Measurements from ENCODE around the gene RNF25. TPM values are rescaled to one million over a fixed set of nuclear protein-coding genes. Genes with fewer than 3 reads are reported as not detected.
A peak's percentile ranks its signal among the peaks of the same experiment; 100 is the strongest.

Gene RNF25
- total and polyA plus RNA-seq, 7 experiments from 2014 or later: 12.6 to 33.4 (median 28.3) TPM

DNA sequence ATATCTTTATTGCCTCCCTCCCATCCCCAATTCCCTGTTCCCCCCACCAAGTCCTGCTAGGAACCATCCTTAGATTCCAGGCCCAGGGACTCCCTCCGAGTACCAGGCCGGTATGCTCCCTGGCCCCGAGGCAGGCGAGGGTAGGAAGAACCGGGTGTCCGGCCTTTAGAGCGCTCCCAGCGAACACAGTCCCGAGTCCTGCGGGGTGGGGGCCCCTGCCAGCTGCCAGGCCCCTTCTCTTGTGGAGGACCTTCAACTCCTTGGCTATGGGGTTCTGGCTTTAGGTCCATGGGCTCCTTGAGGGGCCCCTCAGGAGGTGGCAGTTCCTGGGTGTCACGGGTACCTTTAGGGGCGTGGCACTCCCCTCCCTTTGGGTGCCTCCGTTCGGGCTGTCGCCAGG, 7.9 kb downstream of the RNF25 start:
- intact Hi-C loops (cut with micrococcal nuclease): no loop called here
- Mint-ChIP-seq H3K27ac (no peak overlapping the region), H3K27me3 (no peaks in the 10 kb centered on the region), H3K4me3 (no peak overlapping the region), H3K36me3 (peaks cover 0 to 33% (median 11%) of the 10 kb centered on the region in 5 donors), H3K4me1 (peaks cover 10 to 22% (median 16%) of the 10 kb centered on the region in 7 donors), H3K9me3 (no peaks in the 10 kb centered on the region)
- no peaks in the 10 kb centered on the region for H3K9me3 ChIP-seq (ENCODE audit: control insufficient read depth in 2 of 3, low read length in 3 of 3)
- no peak overlapping the region for H3K27ac ChIP-seq (ENCODE audit: low read depth, low read length)
- ATAC-seq: no peak
- peaks cover 10 to 72% (median 13%) of the 10 kb centered on the region in 3 experiments for H3K36me3 ChIP-seq (ENCODE audit: control insufficient read depth in 2 of 3, insufficient read depth in 3 of 3, low read length in 3 of 3)
- CTCF ChIA-PET: no interaction called here
- no peaks in the 10 kb centered on the region for H3K27me3 ChIP-seq (ENCODE audit: control insufficient read depth in 2 of 2, insufficient read depth in 2 of 2, low read length in 2 of 2)
- H3K4me3 ChIP-seq (ENCODE audit: low read length): no peak overlapping the region
- DNase-seq: no peak
- POLR2A ChIA-PET: interaction anchor here (1.3 kb wide), 1 partner anchor 14 kb away, joined by 4 read pairs; no protein-coding TSS in a partner anchor
- peaks cover 0 to 7% of the 10 kb centered on the region in 2 donors for H3K4me1 ChIP-seq (ENCODE audit: control insufficient read depth in 2 of 2, insufficient read depth in 2 of 2, low read length in 2 of 2)

DNA sequence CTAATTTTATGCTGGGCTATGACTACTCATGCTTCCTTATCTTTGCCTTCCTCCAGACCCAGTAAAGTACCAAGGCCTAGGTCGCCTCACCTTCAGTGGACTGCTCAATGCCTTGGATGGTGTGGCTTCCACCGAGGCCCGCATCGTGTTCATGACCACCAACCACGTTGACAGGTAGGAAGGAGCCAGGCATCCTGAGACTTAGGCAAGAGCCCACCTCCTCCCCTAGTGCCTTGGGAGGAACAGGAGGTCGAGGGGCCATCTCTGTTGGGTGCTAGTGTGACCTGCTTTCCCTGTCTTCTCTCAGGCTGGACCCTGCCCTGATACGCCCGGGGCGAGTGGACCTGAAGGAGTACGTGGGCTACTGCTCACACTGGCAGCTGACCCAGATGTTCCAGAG, 9.0 kb downstream of the RNF25 start:
- H3K27me3 ChIP-seq (ENCODE audit: control insufficient read depth in 2 of 2, insufficient read depth in 2 of 2, low read length in 2 of 2): no peaks in the 10 kb centered on the region
- ATAC-seq (no peak), DNase-seq (no peak)
- peaks cover 18 to 33% (median 26%) of the 10 kb centered on the region in 7 donors for H3K4me1 Mint-ChIP-seq
- no peak overlapping the region for H3K27ac ChIP-seq (ENCODE audit: low read depth, low read length)
- intact Hi-C loops (cut with micrococcal nuclease): no loop called here
- H3K27me3 Mint-ChIP-seq: no peaks in the 10 kb centered on the region
- ChIA-PET POLR2A (interaction anchor here (0.9 kb wide), 1 partner anchor 9 kb away, joined by 3 read pairs; the partner anchor contains the start of genes RNF25 and STK36), CTCF (interaction anchor here (1.0 kb wide), 1 partner anchor 9 kb away, joined by 4 read pairs; the partner anchor contains the start of genes RNF25 and STK36)
- peaks cover 10 to 62% (median 13%) of the 10 kb centered on the region in 3 experiments for H3K36me3 ChIP-seq (ENCODE audit: control insufficient read depth in 2 of 3, insufficient read depth in 3 of 3, low read length in 3 of 3)
- no peaks in the 10 kb centered on the region for H3K9me3 Mint-ChIP-seq
- no peak overlapping the region for H3K4me3 ChIP-seq (ENCODE audit: low read length)
- H3K4me3 Mint-ChIP-seq: no peak overlapping the region
- no peaks in the 10 kb centered on the region for H3K9me3 ChIP-seq (ENCODE audit: control insufficient read depth in 2 of 3, low read length in 3 of 3)
- H3K4me1 ChIP-seq (ENCODE audit: control insufficient read depth in 2 of 2, insufficient read depth in 2 of 2, low read length in 2 of 2): peaks cover 7 to 15% of the 10 kb centered on the region in 2 donors
- H3K36me3 Mint-ChIP-seq: peaks cover 0 to 29% (median 11%) of the 10 kb centered on the region in 5 donors
- H3K27ac Mint-ChIP-seq: no peak overlapping the region

DNA sequence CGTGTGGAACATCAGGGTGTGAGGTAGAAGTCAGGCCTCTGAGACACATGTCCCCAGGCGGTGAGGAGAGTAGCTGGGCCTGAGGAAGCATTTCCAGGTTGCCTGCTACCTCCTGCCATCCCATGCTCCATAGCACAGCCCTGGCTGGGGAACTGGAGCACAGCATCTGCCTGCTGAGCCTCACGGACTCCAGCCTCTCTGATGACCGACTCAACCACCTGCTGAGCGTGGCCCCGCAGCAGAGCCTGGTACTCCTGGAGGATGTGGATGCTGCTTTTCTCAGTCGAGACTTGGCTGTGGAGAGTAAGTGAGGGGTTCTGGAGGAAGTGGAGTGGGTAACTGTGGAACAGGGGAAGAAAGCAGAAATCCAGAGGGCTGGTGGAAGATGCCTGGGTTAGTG, 9.4 kb downstream of the RNF25 start:
- ChIA-PET POLR2A (no interaction called here), CTCF (no interaction called here)
- peaks cover 21 to 36% (median 30%) of the 10 kb centered on the region in 7 donors for H3K4me1 Mint-ChIP-seq
- intact Hi-C loops (cut with micrococcal nuclease): no loop called here
- peaks cover 7 to 15% of the 10 kb centered on the region in 2 donors for H3K4me1 ChIP-seq (ENCODE audit: control insufficient read depth in 2 of 2, insufficient read depth in 2 of 2, low read length in 2 of 2)
- H3K27ac Mint-ChIP-seq: no peak overlapping the region
- H3K4me3 ChIP-seq (ENCODE audit: low read length): no peak overlapping the region
- DNase-seq: no peak
- H3K27me3 ChIP-seq (ENCODE audit: control insufficient read depth in 2 of 2, insufficient read depth in 2 of 2, low read length in 2 of 2): no peaks in the 10 kb centered on the region
- H3K27me3 Mint-ChIP-seq: no peaks in the 10 kb centered on the region
- no peak overlapping the region for H3K27ac ChIP-seq (ENCODE audit: low read depth, low read length)
- no peaks in the 10 kb centered on the region for H3K9me3 ChIP-seq (ENCODE audit: control insufficient read depth in 2 of 3, low read length in 3 of 3)
- H3K4me3 Mint-ChIP-seq: no peak overlapping the region
- no peak for ATAC-seq
- H3K36me3 Mint-ChIP-seq: peaks cover 4 to 34% (median 11%) of the 10 kb centered on the region in 5 donors
- no peaks in the 10 kb centered on the region for H3K9me3 Mint-ChIP-seq
- H3K36me3 ChIP-seq (ENCODE audit: control insufficient read depth in 2 of 3, insufficient read depth in 3 of 3, low read length in 3 of 3): peaks cover 10 to 58% (median 13%) of the 10 kb centered on the region in 3 experiments

DNA sequence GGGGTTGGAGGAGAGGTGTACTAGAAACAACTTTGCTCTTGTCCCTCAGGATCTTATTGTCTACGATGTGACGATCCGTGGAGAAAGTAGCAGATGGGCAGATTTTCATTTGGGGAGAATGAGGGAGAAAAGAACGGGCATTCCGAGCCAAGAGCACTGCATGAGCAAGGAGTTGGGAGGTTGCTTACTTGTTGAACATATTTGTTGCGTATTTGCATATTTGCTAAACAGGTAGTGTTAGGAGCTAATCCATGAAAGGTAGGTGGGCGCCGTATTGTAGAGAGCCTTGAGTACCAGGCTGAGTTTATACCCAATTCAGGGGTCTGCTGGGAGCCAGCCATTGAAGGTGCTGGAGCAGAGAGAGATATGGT, 11.8 kb downstream of the RNF25 start:
- ATAC-seq (no peak), DNase-seq (no peak)
- Histone ChIP-seq H3K9me3 (ENCODE audit: control insufficient read depth in 2 of 3, low read length in 3 of 3) (no peaks in the 10 kb centered on the region), H3K4me3 (ENCODE audit: low read length) (peak overlapping the region; percentile 83), H3K4me1 (ENCODE audit: control insufficient read depth in 2 of 2, insufficient read depth in 2 of 2, low read length in 2 of 2) (peaks cover 7 to 15% of the 10 kb centered on the region in 2 donors), H3K27ac (ENCODE audit: low read depth, low read length) (peak overlapping the region; percentile 80), H3K27me3 (ENCODE audit: control insufficient read depth in 2 of 2, insufficient read depth in 2 of 2, low read length in 2 of 2) (no peaks in the 10 kb centered on the region), H3K36me3 (ENCODE audit: control insufficient read depth in 2 of 3, insufficient read depth in 3 of 3, low read length in 3 of 3) (peaks cover 9 to 56% (median 13%) of the 10 kb centered on the region in 3 experiments)
- Mint-ChIP-seq H3K27ac (peak overlapping the region; percentile 74 to 96 (median 93)), H3K27me3 (no peaks in the 10 kb centered on the region), H3K4me3 (peak overlapping the region; percentile 90 to 99 (median 98)), H3K36me3 (peaks cover 0 to 29% (median 5%) of the 10 kb centered on the region in 5 donors), H3K9me3 (no peaks in the 10 kb centered on the region), H3K4me1 (peaks cover 25 to 45% (median 38%) of the 10 kb centered on the region in 7 donors)
- intact Hi-C loops (cut with micrococcal nuclease): loop anchor here (1.0 to 5.0 kb wide), 16 partner anchors 12 to 728 kb away; partner anchors contain the start of genes AAMP (in 2 of the 2), CNOT9 (in 2 of the 2), PNKD (in 2 of the 2) and RNF25 (in 2 of the 2)
- CTCF ChIA-PET: interaction anchor here (0.5 to 3.4 kb wide), 8 partner anchors 12 to 387 kb away, joined by 3 to 11 read pairs (median 4); partner anchors contain the start of genes RNF25 and STK36
- POLR2A ChIA-PET: interaction anchor here (0.7 to 4.2 kb wide), 11 partner anchors 10 to 342 kb away, joined by 3 to 69 read pairs (median 4); partner anchors contain the start of genes CTDSP1, RNF25 and STK36

DNA sequence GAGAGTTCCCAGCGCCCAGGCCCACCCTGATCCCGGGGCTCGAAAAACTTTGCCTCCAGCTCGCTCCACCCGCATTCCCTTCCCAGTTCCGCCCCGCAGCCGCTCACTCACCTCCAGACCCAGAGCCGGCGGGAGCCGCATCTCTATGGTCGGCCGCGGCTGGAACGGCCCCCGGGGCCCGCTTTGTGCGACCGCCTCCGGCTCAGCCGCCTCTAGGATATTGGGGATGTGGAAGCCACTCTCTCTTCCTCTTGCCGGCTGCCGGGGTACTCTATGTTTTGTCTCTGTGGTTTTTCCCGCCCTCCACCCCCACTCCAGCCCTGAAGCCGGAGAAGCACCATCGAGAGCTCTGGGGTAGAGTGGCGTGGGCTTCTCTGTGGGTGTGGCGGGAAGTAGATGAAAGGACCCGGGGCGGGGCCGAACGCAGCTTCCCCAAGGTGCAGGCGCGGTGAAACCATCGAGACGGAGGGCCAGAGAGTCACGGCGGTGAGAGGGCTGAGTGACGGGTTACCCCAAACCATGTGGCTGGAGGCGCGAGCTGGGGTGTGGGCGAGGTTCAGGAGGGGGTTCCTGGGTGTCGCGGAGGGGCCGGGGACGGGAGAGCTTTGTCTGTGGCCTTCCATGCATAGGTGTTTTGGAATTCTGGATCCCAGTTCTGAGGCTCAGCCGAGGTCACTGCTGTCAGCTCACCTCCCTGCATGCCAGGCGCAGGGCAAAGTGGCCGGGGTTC, 12.4 kb downstream of the RNF25 start, which contains the start of the genes BCS1L and ZNF142:
Gene BCS1L (plus strand): TSS at position 426 of the 730 bp plus-strand sequence. CDS start 1,305 bp downstream, outside the sequence.
Gene ZNF142 (minus strand): TSS at position 366 of the 730 bp plus-strand sequence. CDS start 3,194 bp downstream, outside the sequence.
- H3K4me3 Mint-ChIP-seq: peak within 1 kb of the TSS; percentile 90 to 99 (median 98)
- DNase-seq (peak; percentile 75 to 95 (median 90)), ATAC-seq (peak; percentile 99)
- Histone ChIP-seq H3K4me3 (ENCODE audit: low read length) (peak within 1 kb of the TSS; percentile 83), H3K27ac (ENCODE audit: low read depth, low read length) (peak within 1 kb of the TSS; percentile 80), H3K4me1 (ENCODE audit: control insufficient read depth in 2 of 2, insufficient read depth in 2 of 2, low read length in 2 of 2) (peaks cover 7 to 15% of the 10 kb centered on the region in 2 donors), H3K36me3 (ENCODE audit: control insufficient read depth in 2 of 3, insufficient read depth in 3 of 3, low read length in 3 of 3) (peaks cover 9 to 56% (median 15%) of the 10 kb centered on the region in 3 experiments), H3K9me3 (ENCODE audit: control insufficient read depth in 2 of 3, low read length in 3 of 3) (no peaks in the 10 kb centered on the region), H3K27me3 (ENCODE audit: control insufficient read depth in 2 of 2, insufficient read depth in 2 of 2, low read length in 2 of 2) (no peaks in the 10 kb centered on the region)
- peak within 1 kb of the TSS; percentile 74 to 96 (median 93) for H3K27ac Mint-ChIP-seq
- no peaks in the 10 kb centered on the region for H3K9me3 Mint-ChIP-seq
- H3K4me1 Mint-ChIP-seq: peaks cover 25 to 45% (median 38%) of the 10 kb centered on the region in 7 donors
- intact Hi-C loops (cut with micrococcal nuclease): loop anchor here (1.0 to 5.0 kb wide), 16 partner anchors 13 to 729 kb away; partner anchors contain the start of genes AAMP (in 2 of the 2), CNOT9 (in 2 of the 2), PNKD (in 2 of the 2) and RNF25 (in 2 of the 2)
- peaks cover 0 to 24% (median 4%) of the 10 kb centered on the region in 5 donors for H3K36me3 Mint-ChIP-seq
- POLR2A ChIA-PET: interaction anchor here (0.7 to 4.2 kb wide), 11 partner anchors 9 to 341 kb away, joined by 3 to 69 read pairs (median 4); partner anchors contain the start of genes CTDSP1, RNF25 and STK36
- no peaks in the 10 kb centered on the region for H3K27me3 Mint-ChIP-seq
- CTCF ChIA-PET: interaction anchor here (0.6 to 3.4 kb wide), 9 partner anchors 11 to 234 kb away, joined by 3 to 11 read pairs (median 5); partner anchors contain the start of genes RNF25 and STK36

Measured in naive thymus-derived CD4-positive, alpha-beta T cell (primary cell).